ENCODE measurements around the gene AGAP5.

AGAP5 gene

GRCh38 chr10:73653701-73654100 lies 44.2 kb downstream of the AGAP5 start:
- DNase-seq (ENCODE audit: low read depth), result no peak

DNA sequence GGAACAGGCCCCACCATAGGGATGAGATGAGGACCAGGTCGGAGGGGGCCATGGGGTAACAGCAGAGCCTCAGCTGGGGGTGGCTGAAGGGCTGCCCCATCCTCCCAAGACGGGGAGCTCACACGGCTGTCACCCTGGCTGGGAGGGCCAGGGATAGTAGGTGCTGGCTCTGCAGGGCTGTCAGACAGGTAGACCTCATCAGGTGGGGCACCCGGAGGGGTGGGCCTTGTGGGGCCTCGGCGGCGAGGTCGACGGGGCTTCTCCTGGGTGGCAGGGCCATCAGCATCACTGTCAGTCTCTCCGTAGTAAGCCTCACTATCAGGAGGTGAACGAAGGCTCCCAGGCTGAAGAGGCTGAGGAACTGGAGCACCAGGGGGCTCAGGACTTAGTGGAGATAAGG lies 44.7 kb downstream of the AGAP5 start:
- no peak for DNase-seq (ENCODE audit: low read depth)

DNA sequence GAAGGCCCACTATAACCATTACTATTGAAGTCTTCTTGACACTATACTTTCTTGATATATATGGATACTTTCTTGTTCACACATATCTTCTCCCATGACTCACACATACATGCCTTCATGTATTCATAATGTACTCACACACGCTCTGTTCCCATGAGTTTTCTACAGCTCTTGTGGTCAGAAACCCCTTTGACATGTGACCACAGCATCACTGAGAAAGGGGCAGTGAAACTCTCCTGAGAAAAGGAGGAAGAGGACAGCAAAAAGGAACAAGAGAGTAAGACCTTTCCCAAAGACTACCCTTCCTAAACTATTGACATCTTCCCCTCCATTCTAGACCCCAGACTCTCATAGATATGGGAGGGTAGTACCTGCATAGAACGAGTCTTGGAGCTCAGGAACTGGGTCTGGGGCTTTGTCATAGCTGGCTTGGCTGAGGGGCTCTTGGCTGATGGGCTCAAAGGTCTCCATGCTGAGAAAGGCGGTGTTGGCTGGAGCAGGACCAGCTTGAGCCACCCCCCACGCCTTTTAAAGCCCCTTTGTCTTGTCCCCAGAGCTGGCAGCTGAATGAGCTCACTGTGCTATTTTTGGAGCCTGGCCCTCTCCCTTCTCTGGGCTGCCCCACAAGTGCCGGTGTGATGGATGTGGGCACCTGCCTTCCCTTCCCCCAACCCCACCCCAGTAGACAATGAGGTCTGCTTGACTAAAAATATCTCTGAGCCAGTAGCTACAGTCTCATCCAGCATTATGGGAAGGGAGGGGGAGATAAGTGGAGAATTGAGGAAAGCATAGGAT lies 47.2 kb downstream of the AGAP5 start:
- no peak for DNase-seq (ENCODE audit: low read depth)

DNA sequence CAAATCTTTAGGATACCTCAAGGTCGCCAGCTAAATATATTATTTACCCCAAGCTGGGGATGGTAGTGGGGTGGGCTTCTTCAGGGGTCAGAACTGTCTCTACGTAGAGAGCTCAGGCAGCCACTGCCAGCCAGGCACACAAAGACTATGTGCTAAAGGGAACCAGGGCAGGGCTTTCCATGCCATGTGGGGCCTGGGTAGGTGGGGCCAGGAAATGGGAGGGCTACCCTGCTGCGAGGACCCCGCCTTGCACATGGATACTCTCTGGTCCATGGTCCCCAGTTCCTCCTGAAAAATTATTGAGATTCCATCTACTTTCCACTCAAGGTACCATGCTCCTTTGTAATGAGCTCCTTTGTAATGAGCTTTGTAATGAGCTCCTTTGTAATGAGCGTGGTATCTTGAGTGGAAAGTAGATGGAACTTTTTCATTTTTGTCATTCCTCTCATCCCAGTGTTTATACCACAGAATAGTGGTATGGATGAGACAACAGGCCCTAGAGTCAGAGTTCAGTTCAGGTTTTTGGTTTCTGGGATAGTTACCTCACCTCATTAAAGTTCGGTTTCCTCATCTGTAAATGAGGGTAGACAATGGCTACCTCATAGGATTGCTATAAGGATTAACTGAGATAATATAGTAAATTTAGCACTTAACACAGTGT lies 47.9 kb downstream of the AGAP5 start:
- no peak for DNase-seq (ENCODE audit: low read depth)

GRCh38 chr10:73648975-73649829 lies 48.7 kb downstream of the AGAP5 start:
- no peak for DNase-seq (ENCODE audit: low read depth)

DNA sequence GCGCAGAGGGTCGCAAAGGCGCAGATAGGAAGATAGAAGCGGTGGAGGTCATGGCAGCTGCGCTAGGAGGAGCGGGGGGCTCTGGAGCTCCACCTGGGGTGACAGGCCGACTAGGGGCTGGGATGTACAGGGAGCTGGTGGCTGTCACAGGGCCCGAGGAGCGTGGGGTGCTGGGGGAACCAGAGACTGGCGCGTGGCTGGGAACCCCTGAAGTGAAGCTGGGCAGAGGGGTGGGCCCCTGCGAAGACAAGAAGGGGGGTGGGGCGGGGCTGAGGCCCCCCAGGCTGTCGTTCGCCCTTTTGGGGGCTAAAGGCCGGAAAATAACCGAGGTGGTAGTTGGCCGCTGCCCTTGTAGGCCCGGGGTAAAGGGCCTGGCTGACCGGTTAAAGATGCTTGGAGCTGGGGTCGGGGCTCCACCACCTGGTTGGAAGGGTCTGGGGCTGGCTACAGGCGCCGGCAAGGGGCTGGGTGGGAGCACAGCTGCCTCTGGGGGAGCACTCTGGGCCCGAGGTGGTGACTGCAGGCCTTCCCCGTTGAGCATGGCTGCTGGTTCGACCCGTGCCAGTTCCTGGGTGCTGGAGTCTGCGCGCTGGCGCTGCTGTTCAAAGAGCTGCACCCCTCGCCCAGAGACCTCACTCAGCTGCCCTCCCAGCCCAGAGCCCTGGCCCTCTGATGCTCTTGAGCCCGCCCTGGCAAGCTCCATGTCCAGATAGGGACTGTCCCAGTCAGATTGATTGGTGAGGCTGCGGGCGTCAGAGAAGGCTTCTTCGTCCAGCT lies 49.8 kb downstream of the AGAP5 start:
- DNase-seq (ENCODE audit: low read depth), result no peak

DNA sequence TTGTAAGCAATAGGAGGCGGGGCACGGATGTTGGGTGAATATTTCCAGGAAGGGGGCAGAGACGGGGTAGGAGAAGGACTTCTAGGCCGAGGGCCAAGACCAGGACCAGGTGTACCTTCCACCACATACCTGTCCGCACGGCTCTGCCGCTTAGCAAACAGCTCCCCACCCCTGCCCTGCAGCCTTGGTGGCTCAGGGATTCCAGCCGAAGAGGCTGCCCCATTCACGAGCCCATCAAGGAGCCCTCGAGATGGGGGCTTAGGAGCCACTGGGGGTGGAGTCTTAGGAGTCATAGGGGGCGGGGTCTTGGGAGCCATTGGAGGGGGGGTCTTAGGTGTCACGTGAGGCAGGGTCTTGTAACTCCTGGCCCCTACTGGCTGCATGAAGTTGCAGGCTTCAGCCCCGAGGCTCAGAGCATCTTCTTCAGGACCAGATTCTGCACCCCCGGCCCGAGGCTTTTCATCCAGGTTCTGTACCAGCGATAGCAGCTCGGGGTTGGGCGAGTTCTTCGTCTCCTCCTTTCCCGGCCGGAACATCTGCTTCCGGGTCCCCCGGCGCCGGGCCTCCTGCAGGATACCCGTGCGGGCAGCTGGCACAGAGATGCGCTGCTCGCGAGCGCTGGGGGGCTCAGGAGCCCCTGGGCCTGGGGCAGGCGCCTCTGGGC lies 50.6 kb downstream of the AGAP5 start:
- DNase-seq (ENCODE audit: low read depth), result no peak

- no peak for DNase-seq (ENCODE audit: low read depth)
Observed at GRCh38 chr10:73646598-73647041, 51.3 kb downstream of the AGAP5 start.

GRCh38 chr10:73645251-73645650 lies 52.7 kb downstream of the AGAP5 start:
- no peak for DNase-seq (ENCODE audit: low read depth)

GRCh38 chr10:73644767-73645166 lies 53.1 kb downstream of the AGAP5 start:
- DNase-seq (ENCODE audit: low read depth), result no peak

DNA sequence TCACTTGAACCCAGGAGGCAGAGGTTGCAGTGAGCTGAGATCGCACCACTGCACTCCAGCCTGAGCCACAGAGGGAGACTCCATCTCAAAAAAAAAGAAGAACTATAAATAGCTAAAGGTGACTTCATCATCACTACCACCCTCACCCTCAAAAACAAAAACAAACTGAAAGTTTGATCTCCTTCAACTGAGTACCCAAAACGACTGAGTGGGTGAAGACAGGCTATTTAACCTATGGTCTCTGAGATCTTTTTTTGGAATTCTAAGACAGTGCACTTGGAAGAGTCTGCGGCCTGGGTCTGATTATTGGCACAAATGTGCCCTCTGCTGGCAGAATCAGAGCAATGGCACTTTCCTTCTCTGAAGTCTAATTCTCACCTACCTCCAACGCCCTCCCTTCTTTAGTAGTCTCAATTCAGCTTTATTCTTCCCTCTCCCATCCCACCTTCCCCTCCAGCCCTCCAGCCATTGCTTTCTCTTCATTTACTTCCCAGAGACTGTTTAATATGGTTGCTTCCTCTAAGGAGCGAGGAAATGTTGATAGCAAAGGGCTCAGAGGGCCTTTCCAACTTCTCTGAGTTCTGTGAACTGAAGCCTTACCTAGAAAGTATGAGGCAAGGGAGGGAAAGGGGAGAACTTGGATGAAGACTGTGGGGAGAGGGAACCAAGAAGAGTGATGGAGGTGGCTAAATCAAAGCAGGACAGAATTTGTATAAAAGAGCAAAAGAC lies 53.7 kb downstream of the AGAP5 start:
- peak; percentile 33 for DNase-seq (ENCODE audit: low read depth)

GRCh38 chr10:73643362-73643761 lies 54.5 kb downstream of the AGAP5 start:
- DNase-seq (ENCODE audit: low read depth), result no peak

- no peak for DNase-seq (ENCODE audit: low read depth)
Observed at GRCh38 chr10:73641328-73642060, 56.4 kb downstream of the AGAP5 start, which contains the start of gene MYOZ1. MYOZ1 (minus strand) TSS chr10:73641474; CDS start chr10:73640017, 1,457 bp downstream.

GRCh38 chr10:73639286-73639685 lies 58.6 kb downstream of the AGAP5 start:
- DNase-seq (ENCODE audit: low read depth), result no peak

DNA sequence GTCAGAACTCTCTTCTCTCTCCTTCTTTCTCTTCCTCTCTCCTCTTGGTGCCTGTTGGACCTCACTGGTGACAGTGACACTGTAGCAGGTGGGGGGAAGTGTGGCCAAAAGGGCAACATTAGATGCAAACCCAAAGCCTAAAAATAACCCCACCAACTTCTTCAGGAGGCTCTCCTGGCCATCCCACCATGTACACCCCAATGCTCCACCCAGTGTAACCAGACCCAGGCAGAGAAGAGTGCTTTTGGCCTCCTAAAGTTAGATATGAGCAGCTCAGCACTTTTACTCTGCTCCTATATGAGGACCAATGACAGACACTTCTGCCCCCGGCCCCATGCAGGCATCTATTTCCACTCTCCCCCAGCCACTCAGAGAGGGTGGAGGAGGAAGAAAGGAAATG lies 62.1 kb downstream of the AGAP5 start:
- DNase-seq (ENCODE audit: low read depth), result no peak

- DNase-seq (ENCODE audit: low read depth), result no peak
Observed at GRCh38 chr10:73634421-73634820, 63.5 kb downstream of the AGAP5 start.

DNA sequence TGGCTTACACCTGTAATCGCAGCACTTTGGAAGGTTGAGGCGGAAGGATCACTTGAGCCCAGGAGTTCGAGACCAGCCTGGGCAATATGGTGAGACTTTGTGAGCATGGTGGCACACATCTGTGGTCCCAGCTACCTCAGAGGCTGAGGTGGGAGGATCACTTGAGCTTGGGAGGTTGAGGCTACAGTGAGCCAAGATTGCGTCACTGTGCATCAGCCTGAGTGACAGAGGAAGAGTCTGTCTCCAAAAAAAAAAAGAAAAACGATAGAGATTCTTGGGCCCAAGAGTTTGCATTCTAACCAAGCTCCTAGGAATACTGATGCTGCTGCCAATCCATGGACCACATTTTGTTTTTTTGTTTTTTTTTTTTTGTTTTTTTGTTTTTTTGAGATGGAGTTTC lies 68.7 kb downstream of the AGAP5 start:
- no peak for DNase-seq (ENCODE audit: low read depth)

DNA sequence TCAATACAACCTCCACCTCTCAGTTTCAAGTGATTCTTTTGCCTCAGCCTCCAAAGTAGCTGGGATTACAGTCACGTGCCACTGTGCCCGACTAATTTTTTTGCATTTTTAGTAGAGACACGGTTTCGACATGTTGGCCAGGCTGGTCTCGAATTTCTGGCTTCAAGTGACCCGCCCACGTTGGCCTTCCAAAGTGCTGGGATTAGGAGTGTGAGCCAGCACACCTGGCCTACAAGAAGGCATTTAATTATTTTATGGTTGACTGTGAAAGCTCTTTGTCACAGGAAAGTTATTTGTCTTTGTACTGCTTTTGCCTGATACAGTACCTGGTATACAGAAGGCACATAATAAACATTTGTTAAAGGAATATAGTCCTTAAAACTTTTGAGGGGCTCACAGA lies 69.5 kb downstream of the AGAP5 start:
- DNase-seq (ENCODE audit: low read depth), result no peak

- DNase-seq (ENCODE audit: low read depth), result no peak
Observed at GRCh38 chr10:73627300-73627699, 70.6 kb downstream of the AGAP5 start.

All from stimulated activated CD4-positive, alpha-beta T cell treated with anti-CD3 and anti-CD28 coated beads, Interleukin-2, amount 100 ng/mL, for 4 hours (primary cell).